NCI-H187 treated with DMSO at 0.1 percent for 48 hours (cell line): Measurements from ENCODE around the gene PGAP3.

Source experiments
- DNase-seq: peaks from one replicate; lab custom pipeline; 2025; lab: John Stamatoyannopoulos, UW

The PGAP3 gene

DNA sequence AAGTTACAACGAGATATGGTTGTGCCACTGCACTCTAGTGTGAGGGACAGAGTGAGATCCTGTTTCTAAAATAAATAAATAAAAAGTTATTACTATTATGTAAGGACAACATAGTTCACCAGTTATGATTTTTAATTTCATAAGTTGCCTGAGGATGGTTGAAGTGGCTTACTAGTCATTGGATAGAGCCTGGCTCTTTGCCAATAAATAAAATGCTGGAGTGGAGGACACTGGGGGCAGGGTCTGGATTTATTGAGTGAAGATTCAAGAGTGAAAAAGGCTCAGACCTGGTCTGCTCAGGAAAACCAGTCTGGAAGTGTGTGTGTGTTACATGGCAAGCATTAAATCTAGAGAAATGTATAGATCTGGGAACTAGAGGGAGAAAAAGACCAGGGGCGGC is 48.8 kb downstream of the PGAP3 start:
- DNase-seq, result no peak

DNA sequence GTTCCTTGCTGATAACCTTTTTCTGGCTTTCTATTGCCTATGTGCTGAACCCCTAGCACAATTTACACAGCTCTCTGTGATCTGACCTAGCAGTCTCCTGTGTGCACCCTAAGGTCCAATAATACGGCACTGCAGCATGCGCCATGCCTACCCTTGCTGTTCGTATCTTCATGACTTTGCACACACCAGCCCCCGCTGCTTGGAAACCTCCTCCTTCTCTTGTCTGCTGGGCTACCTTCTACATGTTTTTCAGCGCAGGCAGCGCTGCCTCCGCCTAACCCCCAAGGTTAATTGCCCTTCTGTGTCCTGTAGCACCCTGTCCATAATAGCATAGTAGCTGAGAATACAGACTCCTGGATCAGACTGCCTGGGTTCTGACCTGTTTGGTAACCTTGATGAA is 49.5 kb downstream of the PGAP3 start:
- no peak for DNase-seq

DNA sequence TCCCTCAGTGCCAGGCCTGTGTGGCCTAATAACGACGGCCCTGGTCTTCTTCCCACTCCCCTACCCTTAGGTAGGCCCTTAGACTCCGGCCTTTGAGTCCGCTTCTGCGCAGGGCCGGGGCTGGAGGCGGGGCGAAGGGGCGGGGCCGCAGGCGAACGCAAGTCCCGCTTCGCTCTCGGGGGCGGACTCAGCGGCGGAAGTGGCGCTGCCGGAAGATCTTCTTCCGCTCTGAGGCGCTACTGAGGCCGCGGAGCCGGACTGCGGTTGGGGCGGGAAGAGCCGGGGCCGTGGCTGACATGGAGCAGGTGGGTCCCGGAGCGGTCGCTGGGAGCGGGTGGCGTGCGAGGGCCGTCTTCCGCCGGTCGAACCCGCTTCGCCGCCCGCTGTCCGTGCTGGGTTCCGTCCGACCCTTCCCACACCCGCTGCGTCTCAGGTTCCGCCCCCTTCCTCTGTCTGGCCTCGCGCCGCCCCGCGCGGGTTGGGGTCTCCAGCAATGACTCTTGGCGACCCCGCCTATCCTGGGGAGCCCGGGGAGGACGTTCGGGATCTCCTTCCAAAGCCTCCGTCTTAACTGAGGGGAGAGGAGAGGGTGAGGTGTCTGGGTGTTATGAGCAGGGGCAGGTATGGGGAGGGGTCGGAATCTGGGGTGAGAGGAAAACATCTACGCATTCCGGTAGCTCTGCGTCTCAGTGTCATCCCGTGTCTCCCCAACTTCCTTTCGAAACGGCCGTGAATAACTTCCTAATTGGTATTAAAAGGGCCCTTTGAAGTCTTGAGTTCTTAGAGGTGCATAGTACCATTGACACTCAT is 50.7 kb downstream of the PGAP3 start, which contains the start of gene STARD3:
Gene STARD3, plus strand, starts transcription at position 218 of the 810 bp plus-strand sequence. CDS start 16,388 bp downstream, outside the sequence.
- DNase-seq, result peak; percentile 32

DNA sequence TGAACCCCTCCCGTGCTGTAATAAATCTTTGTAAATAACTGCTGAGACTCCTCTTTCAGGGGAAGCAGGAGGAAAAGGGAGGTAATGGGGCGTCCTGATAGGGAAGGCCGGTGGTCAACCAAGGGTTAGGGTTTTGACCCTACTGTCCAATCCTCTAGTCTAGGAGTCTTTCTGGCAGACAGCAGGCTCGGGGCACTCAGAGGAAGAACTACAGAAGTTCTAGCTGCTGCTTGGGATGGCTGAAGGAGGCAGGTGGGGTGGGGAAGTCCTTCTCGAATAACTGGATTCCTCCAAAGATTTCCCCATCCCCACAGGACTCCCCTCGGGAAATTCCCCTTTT is 51.3 kb downstream of the PGAP3 start:
- DNase-seq, result no peak

DNA sequence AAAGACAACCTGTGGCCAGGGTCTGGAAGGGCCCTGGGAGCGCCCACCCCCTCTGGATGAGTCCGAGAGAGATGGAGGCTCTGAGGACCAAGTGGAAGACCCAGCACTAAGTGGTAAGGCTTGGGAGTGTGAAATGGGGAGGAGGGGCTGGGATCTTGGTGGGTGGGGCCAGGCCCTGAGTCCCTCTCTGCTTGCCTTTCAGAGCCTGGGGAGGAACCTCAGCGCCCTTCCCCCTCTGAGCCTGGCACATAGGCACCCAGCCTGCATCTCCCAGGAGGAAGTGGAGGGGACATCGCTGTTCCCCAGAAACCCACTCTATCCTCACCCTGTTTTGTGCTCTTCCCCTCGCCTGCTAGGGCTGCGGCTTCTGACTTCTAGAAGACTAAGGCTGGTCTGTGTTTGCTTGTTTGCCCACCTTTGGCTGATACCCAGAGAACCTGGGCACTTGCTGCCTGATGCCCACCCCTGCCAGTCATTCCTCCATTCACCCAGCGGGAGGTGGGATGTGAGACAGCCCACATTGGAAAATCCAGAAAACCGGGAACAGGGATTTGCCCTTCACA is 52.2 kb downstream of the PGAP3 start:
- no peak for DNase-seq

DNA sequence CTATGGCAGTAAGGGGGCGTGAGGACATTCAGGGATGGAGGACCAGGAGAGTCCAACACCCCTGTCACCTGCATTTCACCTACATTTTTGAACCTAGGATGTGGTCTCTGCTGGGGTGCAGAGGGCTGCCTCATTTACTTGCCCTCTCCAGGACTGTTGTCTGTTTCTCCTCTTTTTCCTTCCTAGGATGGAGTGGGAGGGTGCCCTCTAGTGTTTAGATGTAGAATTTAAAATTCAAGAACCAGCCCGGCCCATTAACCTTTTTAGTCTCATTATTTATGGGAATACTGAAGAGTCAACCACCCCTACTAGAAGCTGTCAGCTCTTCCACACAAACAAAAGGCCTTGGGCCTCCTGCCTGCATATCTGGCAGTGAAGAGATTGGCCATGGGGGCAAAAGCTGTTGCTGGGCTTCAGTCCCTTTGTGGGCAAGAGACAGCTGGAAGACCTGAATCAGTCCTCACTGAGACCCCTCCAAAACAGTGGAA is 53.4 kb downstream of the PGAP3 start:
- no peak for DNase-seq

DNA sequence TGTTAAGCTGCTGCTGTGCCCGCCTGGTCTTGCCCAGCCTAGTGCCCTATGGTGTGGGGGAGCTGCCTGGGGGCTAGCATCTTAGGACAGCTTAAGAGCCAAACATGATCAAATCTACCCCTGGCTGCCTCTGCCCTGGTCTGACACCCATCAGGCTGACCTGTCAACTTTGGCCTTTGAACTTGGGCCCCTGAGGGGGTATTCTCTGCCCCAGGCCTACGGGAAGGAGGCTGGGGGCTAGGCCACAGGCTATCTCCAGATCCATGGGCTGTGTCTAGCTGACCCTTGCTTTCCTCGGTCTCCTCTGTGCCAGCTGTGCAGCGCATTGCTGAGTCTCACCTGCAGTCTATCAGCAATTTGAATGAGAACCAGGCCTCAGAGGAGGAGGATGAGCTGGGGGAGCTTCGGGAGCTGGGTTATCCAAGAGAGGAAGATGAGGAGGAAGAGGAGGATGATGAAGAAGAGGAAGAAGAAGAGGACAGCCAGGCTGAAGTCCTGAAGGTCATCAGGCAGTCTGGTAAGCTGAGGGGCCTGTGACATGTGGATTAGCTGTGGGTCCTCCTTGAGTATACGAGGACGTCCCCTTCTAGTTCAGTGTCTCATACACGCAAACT is 54.2 kb downstream of the PGAP3 start:
- no peak for DNase-seq

DNA sequence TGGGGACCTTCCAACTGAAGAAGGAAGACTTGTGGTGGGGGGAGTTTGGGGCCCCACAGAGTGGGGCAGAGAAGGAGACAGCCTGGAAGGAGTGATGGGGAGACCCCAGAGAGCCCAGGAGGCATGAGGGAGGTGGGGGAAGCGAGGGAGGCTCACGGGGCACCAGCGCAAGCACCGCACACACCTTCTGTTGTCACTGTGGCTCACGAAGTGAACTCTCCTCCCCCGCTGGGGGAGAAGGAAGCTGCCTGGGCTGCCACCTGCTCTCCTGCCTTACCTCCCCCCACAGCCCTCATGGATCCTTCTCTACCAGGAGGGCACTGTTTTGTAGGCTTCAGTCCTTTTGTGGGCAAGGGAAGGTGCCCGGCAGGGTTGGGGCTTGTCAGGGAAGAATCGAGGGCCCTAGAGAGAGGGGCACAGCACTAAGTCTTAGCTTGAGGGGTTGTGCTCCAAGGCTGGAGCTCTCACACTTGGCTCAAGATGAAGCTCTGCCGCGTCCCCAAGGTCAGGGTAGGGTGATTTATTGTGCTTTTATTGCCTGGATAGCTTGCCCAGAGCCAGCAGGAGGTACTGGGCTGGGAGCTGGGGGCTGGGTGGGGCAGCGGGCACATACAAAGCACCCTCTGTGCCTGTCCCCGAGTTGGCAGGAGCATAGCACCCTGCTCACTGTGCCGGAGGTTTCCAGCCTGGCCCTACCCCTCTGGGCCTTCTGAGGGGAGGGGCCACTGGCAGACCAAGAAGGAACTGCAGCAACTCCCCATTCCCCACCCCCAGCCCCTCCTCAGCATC is 55.5 kb downstream of the PGAP3 start:
- no peak for DNase-seq

DNA sequence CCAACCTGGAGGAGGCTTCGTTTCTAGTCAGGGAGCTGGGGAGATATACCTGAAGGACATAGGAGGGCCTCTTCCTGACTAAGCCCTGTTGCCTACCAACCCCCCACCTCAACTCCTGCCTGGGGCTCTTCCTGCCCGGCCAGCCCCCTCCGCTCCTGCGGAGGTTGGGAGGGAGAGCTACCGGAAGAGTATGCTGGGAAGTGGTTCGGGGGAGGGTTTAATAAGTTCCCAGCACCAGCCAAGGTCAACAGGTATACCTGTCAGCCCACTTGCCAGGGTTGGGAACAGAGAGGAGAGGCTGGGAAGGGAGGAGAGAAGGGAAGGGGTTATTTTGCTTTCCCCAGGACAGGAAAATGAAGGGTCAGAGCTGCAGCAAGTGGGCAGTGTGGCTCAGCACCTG is 56.5 kb downstream of the PGAP3 start:
- no peak for DNase-seq

DNA sequence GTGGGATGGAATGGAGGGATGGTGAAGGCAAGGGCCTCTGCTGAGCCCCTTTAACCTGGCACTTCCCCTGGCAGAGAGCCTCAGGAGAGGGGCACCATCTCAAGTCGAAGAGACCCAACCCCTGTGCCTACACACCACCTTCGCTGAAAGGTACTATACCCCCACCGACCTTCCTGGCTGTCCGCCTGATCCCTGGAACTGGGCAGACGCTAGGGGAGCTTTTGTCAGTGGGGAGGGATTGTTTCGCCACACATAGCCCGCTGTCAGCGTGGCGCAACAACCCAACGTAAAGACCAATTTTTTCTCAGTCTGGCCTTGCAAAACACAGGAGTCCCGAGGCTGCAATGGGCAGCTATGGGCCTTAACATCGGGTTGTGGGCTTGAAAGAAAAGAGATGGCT is 58.0 kb downstream of the PGAP3 start:
- no peak for DNase-seq

DNA sequence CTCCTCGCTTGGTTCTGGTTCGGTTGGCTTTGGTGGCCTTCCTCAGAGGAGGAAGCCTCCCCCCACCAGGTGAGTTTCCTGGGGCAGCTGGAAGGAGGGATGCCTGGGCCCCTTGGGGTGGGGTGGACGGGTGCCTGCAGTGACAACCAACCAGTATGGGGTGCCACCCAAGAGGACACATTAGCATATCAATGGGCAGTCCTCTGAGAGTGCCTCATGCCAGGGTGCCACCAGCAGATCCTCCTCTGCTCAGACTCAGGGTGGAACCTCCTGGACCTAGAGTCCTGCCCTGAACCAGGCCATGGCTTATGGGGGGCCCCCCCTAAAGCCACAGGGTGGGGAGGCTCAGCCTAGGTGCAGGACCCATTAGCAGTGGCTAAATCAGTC is 58.4 kb downstream of the PGAP3 start:
- DNase-seq, result no peak

DNA sequence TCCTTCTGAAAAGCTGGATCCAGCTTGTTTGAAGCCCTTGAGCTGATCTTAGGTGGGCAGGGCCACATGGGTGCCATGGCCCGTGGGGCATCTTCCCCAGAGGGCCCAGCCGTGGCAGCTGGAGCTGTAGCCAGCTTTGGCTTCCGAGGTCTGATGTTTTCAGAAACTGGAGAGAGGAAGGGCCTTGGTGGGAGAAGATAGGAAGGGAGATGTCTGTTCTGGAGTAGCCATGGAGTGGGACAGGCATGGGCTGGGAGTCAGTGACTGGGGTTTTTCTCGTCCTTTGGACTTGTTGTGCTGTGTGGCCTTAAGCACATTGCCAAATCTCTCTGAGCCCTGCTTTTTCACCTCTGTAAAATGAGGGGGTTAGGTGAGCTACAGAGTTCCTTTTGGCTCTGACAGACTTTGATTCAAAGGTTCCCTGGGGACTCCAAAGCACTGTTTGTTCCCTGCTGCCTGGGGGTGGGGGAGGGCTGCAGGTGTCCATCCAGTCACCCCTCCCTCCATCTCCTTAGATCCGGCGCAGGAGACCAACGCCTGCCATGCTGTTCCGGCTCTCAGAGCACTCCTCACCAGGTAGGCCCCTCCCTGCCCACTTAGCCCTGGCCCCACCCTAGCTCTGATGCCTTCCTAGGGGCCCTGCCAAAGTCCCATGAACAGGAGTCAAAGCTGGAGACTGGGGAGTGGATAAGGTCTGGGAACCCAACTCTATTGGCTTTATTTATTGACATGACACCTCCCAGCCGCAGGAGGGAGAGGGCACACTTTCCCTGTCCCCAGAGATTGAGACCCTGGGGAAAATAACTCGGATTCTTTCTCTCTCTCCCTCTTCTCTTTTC is 59.0 kb downstream of the PGAP3 start:
- no peak for DNase-seq

DNA sequence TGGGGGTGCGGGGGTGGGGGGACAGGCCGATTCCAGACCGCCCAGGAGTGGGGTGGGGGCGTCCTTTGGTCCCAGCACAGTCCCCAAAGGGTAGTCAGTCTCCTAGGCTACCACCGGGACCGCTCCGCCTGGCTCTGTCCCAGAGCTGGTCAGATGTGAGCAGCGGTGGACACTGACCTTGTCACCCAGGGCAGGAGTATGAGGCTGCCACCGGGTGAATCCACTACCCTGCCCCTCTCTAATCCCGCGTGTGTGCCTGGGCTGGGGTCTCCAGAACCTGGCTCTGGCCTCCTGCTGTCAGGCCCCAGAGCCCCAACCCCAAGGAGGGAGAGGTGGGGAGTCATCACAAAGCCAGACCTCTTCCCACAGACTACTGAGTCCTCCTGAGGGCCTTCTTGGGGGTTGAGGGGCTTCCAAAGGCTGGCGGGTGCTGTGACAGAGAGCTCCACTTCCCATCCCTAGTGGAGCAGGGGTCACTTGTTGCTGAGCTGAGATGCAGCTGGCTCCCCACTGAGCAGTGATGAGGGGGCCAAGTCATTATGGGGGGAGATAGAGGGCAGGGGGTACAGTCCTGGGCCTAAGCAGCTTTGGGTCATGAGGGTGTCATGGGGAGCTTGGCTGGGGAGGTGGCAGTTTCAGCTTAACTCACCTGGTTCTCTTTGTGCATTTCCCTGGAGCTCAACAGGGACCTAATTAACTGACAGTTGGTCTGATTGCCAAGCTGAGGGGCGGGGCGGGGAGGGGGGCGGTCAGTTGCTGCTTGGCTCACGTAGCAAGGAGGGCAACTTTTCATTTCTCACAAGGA is 59.9 kb downstream of the PGAP3 start:
- DNase-seq, result no peak

DNA sequence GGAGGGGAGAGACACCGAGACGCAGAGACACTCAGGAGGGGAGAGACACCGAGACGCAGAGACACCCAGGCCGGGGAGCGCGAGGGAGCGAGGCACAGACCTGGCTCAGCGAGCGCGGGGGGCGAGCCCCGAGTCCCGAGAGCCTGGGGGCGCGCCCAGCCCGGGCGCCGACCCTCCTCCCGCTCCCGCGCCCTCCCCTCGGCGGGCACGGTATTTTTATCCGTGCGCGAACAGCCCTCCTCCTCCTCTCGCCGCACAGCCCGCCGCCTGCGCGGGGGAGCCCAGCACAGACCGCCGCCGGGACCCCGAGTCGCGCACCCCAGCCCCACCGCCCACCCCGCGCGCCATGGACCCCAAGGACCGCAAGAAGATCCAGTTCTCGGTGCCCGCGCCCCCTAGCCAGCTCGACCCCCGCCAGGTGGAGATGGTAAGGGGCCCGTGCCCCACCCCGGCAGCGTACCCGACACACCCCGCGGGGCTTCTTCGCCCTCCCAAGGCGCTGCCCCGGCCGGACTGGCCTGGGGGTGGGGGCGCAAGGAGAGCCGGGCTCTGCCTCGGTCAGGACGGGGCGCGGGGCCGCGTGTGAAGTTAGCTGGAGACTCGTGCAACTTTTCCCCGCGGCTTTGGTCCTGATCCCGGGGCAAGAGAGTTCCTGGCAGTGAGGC is 60.7 kb downstream of the PGAP3 start:
- no peak for DNase-seq

DNA sequence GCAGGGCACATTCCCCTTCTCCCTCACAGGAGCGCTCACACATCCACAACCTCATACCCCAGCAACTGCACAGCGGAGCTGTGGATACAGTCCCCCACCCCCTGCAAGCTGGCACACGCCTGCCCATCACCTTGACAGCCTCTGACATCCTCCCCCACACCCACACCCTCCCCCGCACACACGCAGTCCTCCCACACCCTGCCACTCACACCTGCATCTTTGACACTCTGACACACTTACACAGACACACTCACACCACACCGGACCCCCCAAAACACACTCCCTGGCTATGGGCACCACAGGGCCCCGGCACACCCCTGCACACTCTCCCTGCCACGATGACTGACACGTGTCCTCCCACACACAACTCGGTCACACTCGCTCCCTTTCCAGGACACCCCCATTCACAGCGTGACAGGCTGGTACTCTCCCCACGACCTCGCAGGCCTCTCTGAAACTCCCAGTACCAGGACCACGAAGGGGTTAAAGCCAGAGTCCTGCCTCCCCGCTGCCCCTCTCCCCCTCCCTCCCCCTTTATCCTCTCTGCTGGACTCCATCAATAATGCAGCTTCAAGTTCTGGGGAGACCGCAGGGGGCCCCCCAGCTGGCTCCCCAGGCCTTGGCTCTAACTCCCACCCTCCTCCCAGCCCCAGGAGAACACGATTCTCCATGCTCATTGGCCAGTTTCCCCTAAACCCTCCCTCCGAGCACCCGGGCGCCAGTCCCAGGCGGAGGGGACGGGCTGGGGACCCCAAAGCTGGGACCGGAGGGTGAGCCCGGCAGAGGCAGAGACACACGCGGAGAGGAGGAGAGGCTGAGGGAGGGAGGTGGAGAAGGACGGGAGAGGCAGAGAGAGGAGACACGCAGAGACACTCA is 61.4 kb downstream of the PGAP3 start, which contains the start of gene PPP1R1B:
Gene PPP1R1B, plus strand, starts transcription at position 782 of the 876 bp plus-strand sequence. CDS start 441 bp downstream, outside the sequence.
- DNase-seq, result no peak

DNA sequence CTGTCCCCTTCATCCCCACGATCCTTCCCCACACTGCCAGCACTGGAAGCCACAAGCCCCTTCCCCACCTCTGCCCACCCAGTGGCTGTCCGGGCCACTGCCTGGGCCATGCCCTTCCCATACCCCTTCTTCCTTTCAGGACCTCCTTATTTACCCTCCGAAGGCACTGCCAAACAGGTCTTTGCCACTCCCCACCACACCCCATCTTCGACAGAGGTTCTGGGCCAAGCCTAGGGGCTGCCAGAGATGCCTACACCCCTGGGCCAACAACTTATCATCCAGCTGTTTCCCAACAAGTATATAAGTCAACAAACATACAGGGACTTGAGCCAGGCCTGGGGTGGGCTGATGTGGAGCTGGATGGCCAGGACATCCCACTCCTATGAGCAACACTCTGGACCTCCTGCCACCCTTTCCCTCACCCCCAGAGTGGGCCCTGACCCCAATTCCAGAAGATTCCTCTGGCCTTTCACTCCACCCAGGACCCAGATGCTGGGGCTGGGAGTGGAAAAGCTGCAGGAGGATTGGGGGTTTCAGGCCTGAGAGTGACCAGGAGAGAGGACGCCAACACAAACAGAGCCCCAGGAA is 62.6 kb downstream of the PGAP3 start:
- no peak for DNase-seq

DNA sequence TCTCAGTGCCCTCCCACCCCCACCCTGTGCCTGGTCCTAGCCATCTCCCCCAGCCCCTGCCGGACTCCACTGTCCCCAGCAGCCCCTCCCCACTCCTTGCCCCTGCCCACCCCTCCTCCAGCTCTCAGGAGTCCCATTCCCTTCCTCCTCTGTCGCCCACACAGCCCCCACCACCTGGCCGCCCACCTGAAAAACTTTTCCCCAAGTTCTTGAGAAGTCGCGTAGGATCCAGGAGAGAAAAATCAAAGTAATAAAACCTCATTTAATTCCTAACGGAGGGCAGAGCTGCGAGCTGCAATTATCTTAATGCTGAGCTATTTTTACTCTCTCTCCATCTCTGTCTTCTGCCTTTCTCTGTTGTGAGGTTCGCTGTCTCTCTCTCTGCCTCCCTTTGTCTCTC is 63.5 kb downstream of the PGAP3 start:
- no peak for DNase-seq

DNA sequence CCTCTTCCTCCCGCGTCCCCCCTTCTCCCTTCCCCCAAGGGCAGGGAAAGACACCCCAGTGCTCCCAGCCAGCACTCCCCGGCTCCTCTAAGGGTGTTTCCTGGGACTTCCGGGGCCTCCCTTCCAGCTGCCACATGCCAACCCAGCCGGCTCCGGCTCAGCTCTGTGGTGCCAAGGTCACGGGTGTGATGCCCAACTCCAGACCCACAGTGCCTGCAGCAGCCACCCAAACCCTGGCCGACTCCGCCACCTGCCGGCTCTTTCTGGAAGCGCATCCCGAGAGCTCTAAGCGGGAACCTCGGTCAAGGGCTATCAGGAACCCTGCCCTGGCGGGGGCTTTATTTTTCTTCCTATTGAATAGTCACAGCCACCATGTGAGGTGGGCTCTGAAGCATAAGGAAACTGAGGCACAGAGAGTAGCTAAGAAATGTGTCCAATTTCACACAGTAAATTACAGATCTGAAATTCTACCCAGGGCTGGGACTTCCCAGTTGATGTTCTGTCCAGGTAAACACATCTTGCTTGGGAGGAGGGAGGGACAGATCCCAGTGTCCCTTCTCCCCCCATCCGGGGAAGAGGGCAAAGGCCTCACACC is 64.4 kb downstream of the PGAP3 start:
- no peak for DNase-seq
